MCF 10A (cell line): ENCODE data around the gene PCDHB13. TPM values are rescaled to one million over a fixed set of nuclear protein-coding genes. Genes with fewer than 3 reads are reported as not detected.
A peak's percentile ranks its signal among the peaks of the same experiment; 100 is the strongest.
"Not testable (repeated sequence)": the region's sequence is repeated elsewhere in the genome, so short reads cannot be mapped to it uniquely, and the experiment has no call there.

ENCODE experiments used
- BruUV-seq: library from RNA; stranded (reverse); fragments of 400-500 nt; replicated peaks from 2 replicates; lab custom pipeline; 2021; lab: Mats Ljungman, UMichigan
- CTCF ChIA-PET: fragments of 300-600 bp; sonication (Branson Sonifier 250); formaldehyde crosslinking; extraction: SDS; loops from one replicate; lab custom pipeline; 2021; ENCODE audit warnings: antibody characterized with exemption, inconsistent platforms; lab: Yijun Ruan, JAX
- POLR2A ChIA-PET: fragments of 300-600, 350-650 bp; sonication (Branson Sonifier 250); formaldehyde crosslinking; extraction: SDS; loops from one replicate; lab custom pipeline; 2020; ENCODE audit warnings: antibody characterized with exemption, inconsistent platforms; lab: Yijun Ruan, JAX
- DNase-seq: peaks from one replicate; pipeline ENCODE4 v3.0.0-alpha.2; 2018; ENCODE audit not compliant: unreplicated experiment
- H3K27ac Mint-ChIP-seq: one replicate; pipeline ENCODE4 v1.8.0; 2022; ENCODE audit warnings: mild to moderate bottlenecking, low read depth, mixed read lengths; ENCODE audit not compliant: unreplicated experiment
- H3K27me3 Mint-ChIP-seq: one replicate; pipeline ENCODE4 v1.8.0; 2022; ENCODE audit warnings: mixed read lengths; ENCODE audit not compliant: insufficient read depth, unreplicated experiment
- H3K36me3 Mint-ChIP-seq: one replicate; pipeline ENCODE4 v1.8.0; 2022; ENCODE audit warnings: mild to moderate bottlenecking, moderate library complexity, mixed read lengths; ENCODE audit not compliant: insufficient read depth, unreplicated experiment
- H3K4me1 Mint-ChIP-seq: one replicate; pipeline ENCODE4 v1.8.0; 2022; ENCODE audit warnings: mixed read lengths; ENCODE audit not compliant: insufficient read depth, unreplicated experiment
- H3K4me3 Mint-ChIP-seq: one replicate; pipeline ENCODE4 v1.8.0; 2022; ENCODE audit warnings: mild to moderate bottlenecking, moderate library complexity, mixed read lengths; ENCODE audit not compliant: unreplicated experiment
- H3K9me3 Mint-ChIP-seq: one replicate; pipeline ENCODE4 v1.8.0; 2022; ENCODE audit warnings: mixed read lengths; ENCODE audit not compliant: unreplicated experiment
- CTCF ChIP-seq: fragments of 200-600 bp; IDR thresholded peaks from one replicate; pipeline ENCODE4 v1.8.0; 2022; ENCODE audit warnings: antibody characterized with exemption, mild to moderate bottlenecking; ENCODE audit not compliant: unreplicated experiment
- intact Hi-C: fragments of 100-400 bp; cut with micrococcal nuclease; formaldehyde crosslinking; loops from 2 replicates; pipeline ENCODE4 v1.14.1; 2022
- total RNA-seq: library from RNA; stranded (reverse); gene quantifications from 2 replicates; pipeline ENCODE4 v1.2.3, GENCODE V29; 2022

Gene PCDHB13
- total RNA-seq, 1 experiment from 2014 or later, result 3.5 TPM

GRCh38 chr5:141196363-141196762 lies 17.4 kb upstream of the PCDHB13 start:
- Mint-ChIP-seq H3K9me3 (peaks cover 61% of the 10 kb centered on the region), H3K27ac (no peak overlapping the region), H3K36me3 (peaks cover 12% of the 10 kb centered on the region), H3K4me3 (no peak overlapping the region), H3K4me1 (peaks cover 6% of the 10 kb centered on the region), H3K27me3 (no peaks in the 10 kb centered on the region)
- intact Hi-C loops, result no loop called here
- BruUV-seq, result no TSS peak
- TF ChIP-seq CTCF, result no peak
- POLR2A ChIA-PET, result interaction anchor here (0.7 to 1.0 kb wide), 2 partner anchors 139 to 362 kb away, joined by 3 to 4 read pairs; no protein-coding TSS in a partner anchor
- CTCF ChIA-PET, result interaction anchor here (0.7 to 1.8 kb wide), 9 partner anchors 9 to 726 kb away, joined by 3 to 8 read pairs (median 4); partner anchors contain the start of genes PCDHB14, PCDHB9 and PCDHGA7
- DNase-seq, result no peak

- CTCF ChIA-PET, result interaction anchor here (0.6 to 3.6 kb wide), 30 partner anchors 9 to 470 kb away, joined by 3 to 36 read pairs (median 4); partner anchors contain the start of genes PCDHA4, PCDHB12, PCDHB14 and PCDHB16
- H3K9me3 Mint-ChIP-seq, result peaks cover 56% of the 10 kb centered on the region
Measured at GRCh38 chr5:141199359-141200235, 14.1 kb upstream of the PCDHB13 start, which contains the start of gene PCDHB11. TSS of gene PCDHB11 (plus strand) at chr5:141199627. CDS start at chr5:141199775, 148 bp downstream.

GRCh38 chr5:141201126-141201525 lies 12.6 kb upstream of the PCDHB13 start:
- CTCF ChIA-PET, result interaction anchor here (1.4 kb wide), 1 partner anchor 363 kb away, joined by 6 read pairs; no protein-coding TSS in a partner anchor

More at GRCh38 chr5:141199359-141200235, 14.1 kb upstream of the PCDHB13 start, which contains the start of gene PCDHB11:
- peak; percentile 40 for TF ChIP-seq CTCF
- no peak within 1 kb of the TSS for H3K27ac Mint-ChIP-seq
- peak within 1 kb of the TSS; percentile 61 for H3K4me3 Mint-ChIP-seq
- POLR2A ChIA-PET, result interaction anchor here (0.5 to 2.4 kb wide), 8 partner anchors 90 to 367 kb away, joined by 3 to 26 read pairs (median 6); partner anchors contain the start of gene TAF7
- intact Hi-C loops, result no loop called here
- H3K4me1 Mint-ChIP-seq, result no peaks in the 10 kb centered on the region
- DNase-seq, result peak; percentile 32
- BruUV-seq, result TSS peak; percentile 36
- H3K36me3 Mint-ChIP-seq, result peaks cover 3% of the 10 kb centered on the region
- no peaks in the 10 kb centered on the region for H3K27me3 Mint-ChIP-seq

GRCh38 chr5:141201646-141202045 lies 12.1 kb upstream of the PCDHB13 start:
- DNase-seq, H3K4me1 Mint-ChIP-seq, H3K4me3 Mint-ChIP-seq, H3K27me3 Mint-ChIP-seq, H3K36me3 Mint-ChIP-seq, BruUV-seq, intact Hi-C loops, H3K27ac Mint-ChIP-seq, POLR2A ChIA-PET: not testable (repeated sequence)
- peaks cover 48% of the 10 kb centered on the region for H3K9me3 Mint-ChIP-seq
- CTCF ChIA-PET, result interaction anchor here (0.7 to 1.5 kb wide), 4 partner anchors 10 to 362 kb away, joined by 3 to 7 read pairs (median 4); partner anchors contain the start of genes PCDHB10, PCDHB7 and TAF7

More at GRCh38 chr5:141201126-141201525, 12.6 kb upstream of the PCDHB13 start:
- H3K27me3 Mint-ChIP-seq, BruUV-seq, H3K4me3 Mint-ChIP-seq, POLR2A ChIA-PET, DNase-seq, H3K27ac Mint-ChIP-seq, H3K36me3 Mint-ChIP-seq, intact Hi-C loops, H3K4me1 Mint-ChIP-seq: not testable (repeated sequence)
- H3K9me3 Mint-ChIP-seq, result peaks cover 53% of the 10 kb centered on the region
